ENCODE measurements around the gene SNX9.
"Not testable (repeated sequence)": the region's sequence is repeated elsewhere in the genome, so short reads cannot be mapped to it uniquely, and the experiment has no call there.

Gene SNX9

GRCh38 chr6:157928428-157928827, 105.4 kb downstream of the SNX9 start:
- no peak for DNase-seq

GRCh38 chr6:157929076-157929475, 106.0 kb downstream of the SNX9 start:
- peak in 2 of 14 donors; percentile 22 to 57 for DNase-seq

GRCh38 chr6:157929765-157930319, 106.8 kb downstream of the SNX9 start:
- DNase-seq = no peak

GRCh38 chr6:157935786-157936185, 112.7 kb downstream of the SNX9 start:
- no peak for DNase-seq

GRCh38 chr6:157937318-157937717, 114.3 kb downstream of the SNX9 start:
- no peak for DNase-seq

- DNase-seq = no peak
Measured at GRCh38 chr6:157937916-157938315, 114.9 kb downstream of the SNX9 start.

GRCh38 chr6:157940375-157941036, 117.5 kb downstream of the SNX9 start:
- DNase-seq = not testable (repeated sequence)

- peak in 11 of 14 donors; percentile 30 to 79 (median 64) for DNase-seq
Measured at GRCh38 chr6:157941101-157941863, 118.2 kb downstream of the SNX9 start.

- no peak for DNase-seq
Measured at GRCh38 chr6:157942351-157942750, 119.3 kb downstream of the SNX9 start.

- no peak for DNase-seq
Measured at GRCh38 chr6:157943249-157943963, 120.4 kb downstream of the SNX9 start.

GRCh38 chr6:157943964-157944283, 120.9 kb downstream of the SNX9 start:
- no peak for DNase-seq

- no peak for DNase-seq
Measured at GRCh38 chr6:157944983-157945931, 122.2 kb downstream of the SNX9 start.

GRCh38 chr6:157946053-157946617, 123.1 kb downstream of the SNX9 start:
- DNase-seq = no peak

GRCh38 chr6:157946865-157947532, 124.0 kb downstream of the SNX9 start:
- peak in 2 of 14 donors; percentile 26 to 30 for DNase-seq

- DNase-seq = not testable (repeated sequence)
Measured at GRCh38 chr6:157950899-157951298, 127.9 kb downstream of the SNX9 start.

GRCh38 chr6:157951828-157952227, 128.8 kb downstream of the SNX9 start:
- no peak for DNase-seq

- DNase-seq = no peak
Measured at GRCh38 chr6:157952861-157953351, 129.9 kb downstream of the SNX9 start.

- no peak for DNase-seq
Measured at GRCh38 chr6:157953580-157954091, 130.6 kb downstream of the SNX9 start.

- DNase-seq = no peak
Measured at GRCh38 chr6:157954150-157955117, 131.4 kb downstream of the SNX9 start.
